Colonic mucosa (tissue), 4 donors: Measurements from ENCODE around the gene SSB. TPM values are rescaled to one million over a fixed set of nuclear protein-coding genes. Genes with fewer than 3 reads are reported as not detected.

Source experiments
- DNase-seq: peaks from one replicate; pipeline ENCODE4 v3.0.0-alpha.2; 2020
- H3K27ac ChIP-seq: fragments of 200-600 bp; one replicate; pipeline ENCODE4 v1.8.0; 2021
- H3K27me3 ChIP-seq: fragments of 200-600 bp; one replicate; pipeline ENCODE4 v1.8.0; 2021
- H3K36me3 ChIP-seq: fragments of 200-600 bp; one replicate; pipeline ENCODE4 v1.8.0; 2021
- H3K4me1 ChIP-seq: fragments of 200-600 bp; one replicate; pipeline ENCODE4 v1.8.0; 2021; ENCODE audit warnings: mild to moderate bottlenecking
- H3K4me3 ChIP-seq: fragments of 200-600 bp; one replicate; pipeline ENCODE4 v1.8.0; 2021
- H3K9ac ChIP-seq, 2 donors: one replicate each; pipeline ENCODE4 v1.7.0; 2013; ENCODE audit warnings: control low read depth in 2 of 2, low read depth in 2 of 2, low read length in 2 of 2
- H3K9me3 ChIP-seq: fragments of 200-600 bp; one replicate; pipeline ENCODE4 v1.8.0; 2021
- CTCF ChIP-seq: fragments of 200-600 bp; IDR thresholded peaks from one replicate; pipeline ENCODE4 v1.8.0; 2022; ENCODE audit warnings: antibody characterized with exemption, mild to moderate bottlenecking
- intact Hi-C: fragments of 100-400 bp; cut with DNase I; formaldehyde crosslinking; loops from one replicate; pipeline ENCODE4 v1.14.1; 2022
- total RNA-seq, 2 donors: library from RNA; stranded (reverse); fragmentation: NEBNext Ultra II Directional in 1 of 2; extraction: Animal tissue kit (Norgen Biotek cat#: 25700) in 1 of 2; gene quantifications; one replicate each; pipeline ENCODE4 v1.2.1, GENCODE V29; 2021
- donor health status: healthy.
- donor health status: DM: no; HTN: no; CAD: no.
- donor health status: DM: no; HTN: no; CAD: no.

Gene SSB
- 10 to 100 TPM; 49.5 to 83.4 TPM for total RNA-seq

GRCh38 chr2:169798718-169799592 lies at the start of gene SSB:
Gene SSB (plus strand): TSS chr2:169798871. CDS start chr2:169800961, 2,090 bp downstream.
- H3K27me3 ChIP-seq, result no peaks in the 10 kb centered on the region
- H3K4me3 ChIP-seq, result peak within 1 kb of the TSS; percentile 92
- H3K4me1 ChIP-seq, result no peaks in the 10 kb centered on the region
- intact Hi-C loops, result no loop called here
- H3K27ac ChIP-seq, result peak within 1 kb of the TSS; percentile 85
- no peaks in the 10 kb centered on the region for H3K9me3 ChIP-seq
- peak; percentile 95 for DNase-seq
- no peaks in the 10 kb centered on the region for H3K36me3 ChIP-seq
- no peak for TF ChIP-seq CTCF
- H3K9ac ChIP-seq, result peak within 1 kb of the TSS; percentile 71 to 76

DNA sequence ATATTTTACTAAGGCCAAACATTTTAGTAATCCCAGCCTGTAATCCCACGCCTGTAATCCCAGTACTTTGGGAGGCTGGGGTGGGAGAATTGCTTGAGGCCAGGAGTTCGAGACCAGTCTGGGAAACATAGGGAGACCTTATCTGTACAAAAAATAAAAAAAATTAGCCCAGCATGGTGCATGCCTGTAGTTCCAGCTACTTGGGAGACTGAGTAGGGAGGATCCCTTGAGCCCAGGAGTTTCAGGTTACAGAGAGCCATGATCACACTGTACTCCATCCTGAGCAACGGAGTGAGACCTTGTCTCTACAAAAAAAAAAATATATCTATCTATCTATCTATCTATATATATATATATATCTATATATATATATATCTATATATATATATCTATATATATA lies 45.9 kb upstream of the SSB start:
- Histone ChIP-seq H3K4me3 (no peak overlapping the region), H3K27me3 (no peaks in the 10 kb centered on the region), H3K9me3 (no peaks in the 10 kb centered on the region), H3K4me1 (no peaks in the 10 kb centered on the region), H3K9ac (no peak overlapping the region), H3K27ac (no peak overlapping the region), H3K36me3 (no peaks in the 10 kb centered on the region)
- no peak for TF ChIP-seq CTCF
- intact Hi-C loops, result no loop called here
- DNase-seq, result no peak

GRCh38 chr2:169755083-169755870 lies 43.4 kb upstream of the SSB start:
- intact Hi-C loops, result no loop called here
- no peak overlapping the region for H3K4me3 ChIP-seq

DNA sequence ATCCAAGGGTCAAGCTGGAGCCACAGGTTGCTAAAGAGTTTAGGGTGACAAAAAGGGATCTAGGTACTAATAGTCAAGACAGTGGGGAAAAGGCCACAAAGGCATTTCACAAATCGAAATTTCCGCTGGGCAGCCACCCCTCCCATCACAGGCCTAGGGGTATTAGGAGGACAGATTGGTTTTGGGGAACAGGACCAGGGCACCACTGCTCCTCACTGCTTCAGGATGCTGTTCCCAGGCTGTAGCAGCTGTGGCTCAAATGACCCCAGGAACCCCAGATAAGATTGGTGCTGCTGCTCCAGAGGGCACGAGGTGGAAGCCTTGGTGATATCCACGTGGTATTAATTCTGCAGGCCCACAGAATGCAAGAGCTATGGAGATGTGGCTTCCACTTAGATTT lies 42.3 kb upstream of the SSB start:
- Histone ChIP-seq H3K4me3 (no peak overlapping the region), H3K27me3 (no peaks in the 10 kb centered on the region), H3K36me3 (no peaks in the 10 kb centered on the region), H3K27ac (no peak overlapping the region), H3K4me1 (no peaks in the 10 kb centered on the region), H3K9me3 (no peaks in the 10 kb centered on the region), H3K9ac (no peak overlapping the region)
- TF ChIP-seq CTCF, result no peak
- intact Hi-C loops, result no loop called here
- DNase-seq, result no peak

More at GRCh38 chr2:169755083-169755870, 43.4 kb upstream of the SSB start:
- no peak for DNase-seq
- TF ChIP-seq CTCF, result no peak
- H3K36me3 ChIP-seq, result no peaks in the 10 kb centered on the region
- H3K27ac ChIP-seq, result no peak overlapping the region
- H3K27me3 ChIP-seq, result no peaks in the 10 kb centered on the region
- H3K9me3 ChIP-seq, result no peaks in the 10 kb centered on the region
- no peak overlapping the region for H3K9ac ChIP-seq
- no peaks in the 10 kb centered on the region for H3K4me1 ChIP-seq

DNA sequence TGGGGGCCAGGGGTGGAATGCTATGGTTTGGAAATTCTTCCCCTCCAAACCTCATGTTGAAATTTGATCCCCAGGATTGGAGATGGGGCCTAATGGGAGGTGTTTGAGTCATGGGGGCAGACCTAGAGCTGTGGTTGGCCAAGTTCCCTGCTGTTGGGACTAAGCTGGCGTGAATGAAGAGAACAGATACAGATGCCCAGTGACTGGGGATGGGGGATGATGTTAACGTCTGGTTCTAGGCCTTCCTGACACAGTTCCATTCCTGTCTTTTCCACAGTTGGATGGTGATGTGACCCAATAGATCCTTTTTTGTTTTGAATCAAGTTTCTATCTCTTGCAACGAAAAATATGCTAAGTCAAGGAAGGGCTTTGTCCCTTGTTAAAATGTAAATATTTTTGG lies 41.3 kb upstream of the SSB start:
- Histone ChIP-seq H3K27ac (no peak overlapping the region), H3K4me3 (no peak overlapping the region), H3K4me1 (no peaks in the 10 kb centered on the region), H3K9ac (no peak overlapping the region), H3K27me3 (no peaks in the 10 kb centered on the region), H3K9me3 (no peaks in the 10 kb centered on the region), H3K36me3 (no peaks in the 10 kb centered on the region)
- TF ChIP-seq CTCF, result no peak
- no peak for DNase-seq
- intact Hi-C loops, result no loop called here
